Measurements from ENCODE around the gene CYP27A1. TPM values are rescaled to one million over a fixed set of nuclear protein-coding genes. Genes with fewer than 3 reads are reported as not detected.
"Not testable (repeated sequence)": the region's sequence is repeated elsewhere in the genome, so short reads cannot be mapped to it uniquely, and the experiment has no call there.

The CYP27A1 gene
- 4.9 TPM for total RNA-seq

DNA sequence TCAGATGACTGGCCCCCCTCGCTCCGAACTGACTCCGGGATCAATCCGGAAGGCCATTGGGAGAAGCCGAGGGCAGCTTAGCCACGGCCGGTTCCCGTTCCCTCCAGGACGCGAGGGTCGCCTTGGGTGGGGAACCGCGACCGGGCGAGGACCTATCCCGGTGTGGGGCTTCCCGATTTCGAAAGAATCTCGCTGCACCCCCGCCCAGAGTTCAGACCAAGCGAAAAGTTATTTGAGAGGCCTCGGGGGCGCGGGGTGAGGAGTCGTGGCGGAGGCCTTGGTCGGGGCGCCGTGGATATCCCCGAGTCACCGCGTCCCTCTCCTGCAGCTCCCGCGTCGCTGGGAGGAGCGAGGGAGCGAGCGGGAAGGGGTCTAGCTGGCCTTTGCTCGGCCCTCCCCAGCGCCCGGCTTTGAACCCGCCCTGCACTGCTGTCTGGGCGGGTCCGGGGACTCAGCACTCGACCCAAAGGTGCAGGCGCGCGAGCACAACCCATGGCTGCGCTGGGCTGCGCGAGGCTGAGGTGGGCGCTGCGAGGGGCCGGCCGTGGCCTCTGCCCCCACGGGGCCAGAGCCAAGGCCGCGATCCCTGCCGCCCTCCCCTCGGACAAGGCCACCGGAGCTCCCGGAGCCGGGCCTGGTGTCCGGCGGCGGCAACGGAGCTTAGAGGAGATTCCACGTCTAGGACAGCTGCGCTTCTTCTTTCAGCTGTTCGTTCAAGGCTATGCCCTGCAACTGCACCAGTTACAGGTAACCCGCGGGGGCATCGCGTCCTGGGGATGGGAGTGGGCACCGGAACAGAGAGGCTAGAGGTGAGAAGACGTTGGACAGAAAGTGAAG, at the start of gene CYP27A1:
Gene CYP27A1, plus strand, starts transcription at position 457 of the 837 bp plus-strand sequence. Its CDS starts 36 bp downstream, at position 493.
- peak; percentile 76 for ATAC-seq

- ATAC-seq = no peak
These were observed 49.2 kb upstream of the CYP27A1 start for GRCh38 chr2:218732761-218733158.

DNA sequence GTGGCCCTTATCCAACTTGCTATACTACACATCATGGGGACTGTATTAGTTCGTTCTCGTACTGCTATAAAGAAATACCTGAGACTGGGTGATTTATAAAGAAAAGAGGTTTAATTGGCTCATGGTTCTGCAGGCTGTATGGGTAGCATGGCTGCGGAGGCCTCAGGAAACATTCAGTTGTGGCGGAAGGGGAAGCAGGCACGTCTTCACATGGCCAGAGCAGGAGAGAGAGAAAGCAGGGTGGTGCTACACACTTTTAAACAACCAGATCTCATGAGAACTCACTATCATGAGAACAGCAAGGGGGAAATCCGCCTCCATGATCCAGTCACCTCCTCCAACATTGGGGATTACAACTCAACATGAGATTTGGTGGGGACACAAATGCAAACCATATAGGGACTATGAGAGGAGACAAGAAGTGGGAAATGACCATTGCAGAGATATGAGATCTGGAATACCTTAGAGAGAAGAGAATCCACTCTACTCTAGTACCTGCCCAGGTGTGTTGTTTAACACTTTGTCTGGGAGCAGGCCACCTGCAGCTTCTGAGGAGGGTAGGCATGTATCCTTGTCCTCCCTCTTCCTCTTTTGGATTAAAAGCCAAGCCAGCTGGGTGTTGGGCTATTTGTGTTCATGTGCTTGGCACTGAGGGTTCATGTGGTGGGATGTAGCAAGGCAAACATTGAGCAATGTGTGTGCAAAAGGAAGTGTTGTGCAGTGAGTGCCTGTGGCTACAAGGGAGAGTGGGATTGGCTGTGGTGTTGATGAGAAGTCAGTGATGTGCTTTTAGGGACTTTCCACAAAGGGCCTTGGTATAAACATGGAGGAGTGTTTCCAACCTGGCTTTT, 48.6 kb upstream of the CYP27A1 start:
- ATAC-seq = peak; percentile 33

GRCh38 chr2:218734190-218734975, 47.6 kb upstream of the CYP27A1 start:
- ATAC-seq = no peak

GRCh38 chr2:218736531-218736930, 45.4 kb upstream of the CYP27A1 start:
- no peak for ATAC-seq

- no peak for ATAC-seq
These were observed 38.9 kb upstream of the CYP27A1 start for GRCh38 chr2:218743068-218743467.

GRCh38 chr2:218744615-218745014, 37.3 kb upstream of the CYP27A1 start:
- ATAC-seq = no peak

- peak; percentile 28 for ATAC-seq
These were observed 36.8 kb upstream of the CYP27A1 start for GRCh38 chr2:218745160-218745558.

DNA sequence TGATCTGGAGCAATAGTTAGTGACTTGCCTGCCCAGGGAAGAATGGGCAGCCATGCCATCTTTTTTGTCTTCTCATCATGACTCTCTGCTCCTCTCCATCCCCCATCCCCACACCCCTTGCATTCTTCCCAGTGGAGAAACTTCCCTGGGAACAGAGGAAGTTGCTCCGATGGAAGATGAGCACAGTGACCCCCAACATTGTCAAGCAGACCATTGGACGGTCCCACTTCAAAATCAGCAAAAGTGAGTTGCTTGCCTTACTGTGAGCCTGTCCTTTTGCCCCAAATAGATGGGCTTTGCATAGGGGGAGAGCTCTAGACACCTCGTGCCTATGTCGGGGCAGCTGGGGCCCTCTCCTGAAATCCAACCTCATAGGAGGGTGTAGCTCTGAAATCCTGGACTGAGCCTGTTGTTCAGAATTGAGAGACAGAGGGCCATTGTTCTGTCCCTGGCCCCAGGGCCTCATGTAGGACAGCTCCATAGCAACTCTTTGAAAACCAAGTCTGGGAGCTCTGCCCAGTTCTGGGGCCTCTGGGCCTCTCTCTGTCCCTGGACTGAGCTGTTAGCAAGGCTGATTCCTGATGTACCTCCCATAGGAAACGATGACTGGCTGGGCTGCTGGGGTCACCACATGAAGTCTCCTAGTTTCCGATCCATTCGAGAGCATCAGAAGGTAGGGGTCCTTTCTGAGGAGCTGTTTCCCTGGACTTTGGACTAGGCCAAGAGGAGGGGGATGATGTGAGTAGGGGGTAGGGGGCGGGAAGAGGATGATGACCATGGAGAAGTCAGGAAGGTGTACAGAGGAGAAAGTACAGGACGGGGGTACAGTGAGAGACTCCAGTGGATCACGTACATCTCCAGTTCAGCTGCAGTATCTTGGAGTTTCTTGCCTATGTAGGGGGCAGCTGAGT, 36.1 kb upstream of the CYP27A1 start:
- ATAC-seq = peak; percentile 58

- no peak for ATAC-seq
These were observed 35.5 kb upstream of the CYP27A1 start for GRCh38 chr2:218746470-218746795.

DNA sequence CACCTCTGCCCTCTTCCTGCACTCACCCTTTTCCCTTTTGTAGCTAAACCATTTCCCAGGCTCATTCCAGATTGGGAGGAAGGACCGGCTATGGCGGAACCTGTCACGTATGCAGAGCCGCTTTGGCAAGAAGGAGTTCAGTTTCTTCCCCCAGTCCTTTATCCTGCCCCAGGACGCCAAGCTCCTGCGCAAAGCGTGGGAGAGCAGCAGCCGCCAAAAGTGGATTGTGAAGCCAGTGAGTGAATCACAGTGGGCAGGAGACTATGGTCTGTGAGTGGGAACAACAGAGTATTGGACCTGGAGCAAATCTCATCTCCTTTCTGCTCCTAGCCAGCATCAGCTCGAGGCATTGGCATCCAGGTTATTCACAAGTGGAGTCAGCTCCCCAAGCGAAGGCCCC, 35.0 kb upstream of the CYP27A1 start:
- no peak for ATAC-seq

- ATAC-seq = no peak
These were observed 33.1 kb upstream of the CYP27A1 start for GRCh38 chr2:218748741-218749441.

GRCh38 chr2:218754201-218754600, 27.7 kb upstream of the CYP27A1 start:
- ATAC-seq = no peak

GRCh38 chr2:218754781-218755180, 27.2 kb upstream of the CYP27A1 start:
- no peak for ATAC-seq

- ATAC-seq = no peak
These were observed 26.8 kb upstream of the CYP27A1 start for GRCh38 chr2:218755198-218755566.

GRCh38 chr2:218755567-218756404, 26.2 kb upstream of the CYP27A1 start:
- ATAC-seq = no peak

- ATAC-seq = no peak
These were observed 25.2 kb upstream of the CYP27A1 start for GRCh38 chr2:218756599-218757377.

DNA sequence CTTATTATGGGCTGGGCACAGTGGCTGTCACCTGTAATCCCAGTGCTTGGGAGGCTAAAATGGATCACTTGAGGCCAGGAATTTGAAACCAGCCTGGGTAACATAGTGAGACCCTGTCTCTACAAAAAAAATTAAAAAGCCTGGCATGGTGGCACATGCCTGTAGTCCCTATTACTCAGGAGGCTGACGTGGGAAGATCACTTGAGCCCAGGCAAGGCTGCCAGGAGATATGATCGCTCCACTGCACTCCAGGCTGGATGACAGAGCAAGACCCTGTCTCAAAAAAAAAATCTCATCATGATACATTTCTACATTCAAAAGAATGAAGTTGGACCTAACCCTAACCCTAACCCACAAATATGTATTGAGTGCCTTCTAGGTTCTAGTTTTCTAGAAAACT, 20.2 kb upstream of the CYP27A1 start:
- ATAC-seq = no peak

GRCh38 chr2:218772759-218773158, 9.2 kb upstream of the CYP27A1 start:
- ATAC-seq = not testable (repeated sequence)
